ENCODE results near the gene CES2.
A peak's percentile ranks its signal among the peaks of the same experiment; 100 is the strongest.

The CES2 gene

DNA sequence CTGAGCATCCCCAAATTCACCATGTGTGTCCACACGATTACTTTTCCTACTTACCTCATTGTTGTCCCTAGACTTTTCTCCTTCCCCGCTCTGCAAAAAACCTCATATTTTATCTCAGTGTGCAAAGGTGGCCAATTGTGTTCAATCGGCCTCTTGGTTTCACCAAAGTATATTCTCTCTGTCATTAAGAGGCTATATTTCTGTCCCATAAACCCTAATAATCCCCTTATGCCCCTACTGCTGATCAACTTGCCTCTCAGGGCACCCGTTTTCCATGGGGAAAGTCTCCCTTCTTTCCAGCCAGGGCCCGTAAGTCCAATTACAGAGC, 11.6 kb downstream of the CES2 start:
- peaks cover 9% of the 10 kb centered on the region for H3K4me1 ChIP-seq (ENCODE audit: control insufficient read depth, insufficient read depth, low read length)
- peaks cover 18% of the 10 kb centered on the region for H3K27me3 ChIP-seq (ENCODE audit: control insufficient read depth, insufficient read depth, low read length)
- H3K4me3 ChIP-seq (ENCODE audit: low read length): no peak overlapping the region
- H3K9ac ChIP-seq (ENCODE audit: low read length): no peak overlapping the region
- H3K9me3 ChIP-seq (ENCODE audit: control insufficient read depth, low read length): no peaks in the 10 kb centered on the region
- H3K36me3 ChIP-seq (ENCODE audit: control insufficient read depth, insufficient read depth, low read length): no peaks in the 10 kb centered on the region

DNA sequence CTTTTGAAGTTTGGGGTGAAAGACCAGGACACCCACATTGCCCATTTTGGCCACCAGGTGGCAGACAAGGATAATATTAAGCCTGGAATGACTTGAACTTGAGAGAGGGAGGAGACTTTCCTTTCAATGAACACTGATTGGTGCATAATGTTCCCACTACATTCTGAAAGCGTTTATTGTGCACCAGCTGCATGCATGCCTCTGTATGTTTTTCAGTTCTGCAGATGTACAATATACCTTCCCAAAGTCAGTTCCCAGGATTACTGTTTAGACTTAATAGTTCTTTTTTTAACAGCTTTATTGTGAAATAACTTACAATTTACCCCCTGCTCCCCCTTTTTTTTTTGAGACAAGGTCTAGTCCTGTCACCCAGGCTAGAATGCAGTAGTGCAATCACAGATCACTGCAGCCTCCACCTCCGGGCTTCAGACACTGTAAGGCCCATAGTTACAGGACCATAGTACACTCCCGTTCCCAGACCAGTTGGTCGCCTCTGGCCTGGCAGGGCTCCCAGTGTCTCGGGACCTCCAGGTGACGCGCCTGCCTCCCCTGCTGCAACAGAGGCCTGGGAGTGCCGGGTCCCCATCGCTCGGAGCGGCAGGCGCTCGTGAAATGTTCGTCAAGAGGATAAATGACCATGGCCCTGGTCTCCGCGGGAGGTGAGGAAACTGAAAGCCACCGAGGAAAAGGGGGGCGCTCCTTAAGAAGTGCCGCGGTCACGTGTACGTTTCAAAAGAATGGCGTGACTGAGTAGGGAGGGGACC, 12.2 kb downstream of the CES2 start:
- Histone ChIP-seq H3K36me3 (ENCODE audit: control insufficient read depth, insufficient read depth, low read length) (no peaks in the 10 kb centered on the region), H3K9ac (ENCODE audit: low read length) (peak overlapping the region; percentile 56), H3K9me3 (ENCODE audit: control insufficient read depth, low read length) (no peaks in the 10 kb centered on the region), H3K4me3 (ENCODE audit: low read length) (peak overlapping the region; percentile 57), H3K27me3 (ENCODE audit: control insufficient read depth, insufficient read depth, low read length) (peaks cover 18% of the 10 kb centered on the region), H3K4me1 (ENCODE audit: control insufficient read depth, insufficient read depth, low read length) (peaks cover 9% of the 10 kb centered on the region)

DNA sequence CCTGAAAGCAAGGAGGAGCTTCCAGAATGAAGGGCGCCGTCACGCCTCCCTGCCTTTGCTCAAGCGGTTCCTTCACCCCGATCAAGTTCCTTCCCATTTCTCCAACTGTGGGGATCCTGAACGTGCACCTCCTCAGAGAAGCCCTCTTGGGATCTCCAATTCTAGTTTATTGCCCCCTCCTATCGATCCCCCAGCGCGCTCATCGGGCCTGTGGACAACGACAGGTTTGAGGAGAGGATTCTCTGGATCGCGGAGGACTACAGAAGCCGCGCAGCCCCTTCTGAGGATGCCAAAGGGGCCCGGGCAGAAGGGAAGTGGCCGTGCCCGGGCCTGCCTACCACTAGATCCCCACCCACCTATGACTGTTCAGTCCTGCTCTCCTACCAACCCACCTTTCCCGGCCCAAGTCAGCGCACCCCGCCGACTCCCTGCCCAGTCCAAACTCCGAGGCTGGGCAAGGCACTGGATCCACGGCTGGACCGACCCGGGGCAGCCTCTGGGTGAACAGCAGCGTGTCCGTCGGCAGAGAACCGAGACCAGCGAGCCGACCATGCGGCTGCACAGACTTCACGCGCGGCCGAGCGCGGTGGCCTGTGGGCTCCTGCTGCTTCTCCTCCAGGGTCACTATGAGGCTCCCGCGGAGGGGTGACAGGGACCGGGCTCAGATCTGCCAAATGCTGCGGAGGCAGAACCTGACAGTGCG, 13.0 kb downstream of the CES2 start:
- peaks cover 16% of the 10 kb centered on the region for H3K4me1 ChIP-seq (ENCODE audit: control insufficient read depth, insufficient read depth, low read length)
- peaks cover 18% of the 10 kb centered on the region for H3K27me3 ChIP-seq (ENCODE audit: control insufficient read depth, insufficient read depth, low read length)
- H3K36me3 ChIP-seq (ENCODE audit: control insufficient read depth, insufficient read depth, low read length): no peaks in the 10 kb centered on the region
- peak overlapping the region; percentile 57 for H3K4me3 ChIP-seq (ENCODE audit: low read length)
- H3K9me3 ChIP-seq (ENCODE audit: control insufficient read depth, low read length): no peaks in the 10 kb centered on the region
- H3K9ac ChIP-seq (ENCODE audit: low read length): peak overlapping the region; percentile 51

DNA sequence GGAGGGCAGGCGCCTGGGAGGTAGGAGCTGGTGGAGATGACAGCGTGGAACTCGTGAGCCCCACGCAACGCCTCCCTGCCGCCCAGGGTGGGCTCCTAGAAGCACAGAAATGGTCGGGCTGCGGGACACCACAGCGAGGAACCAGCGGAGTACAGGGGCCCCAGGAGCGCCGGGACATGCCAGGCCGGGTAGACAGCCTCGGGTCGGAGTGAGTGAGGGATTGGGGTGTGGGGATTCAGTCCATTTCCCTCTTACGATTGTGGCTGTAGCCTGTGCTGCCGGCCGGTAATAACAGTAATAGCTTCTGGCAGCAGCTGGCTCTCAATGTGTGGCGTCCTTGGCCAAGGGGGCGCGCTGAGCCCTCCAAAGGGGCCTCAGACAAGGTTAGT, 13.5 kb downstream of the CES2 start:
- Histone ChIP-seq H3K27me3 (ENCODE audit: control insufficient read depth, insufficient read depth, low read length) (peaks cover 18% of the 10 kb centered on the region), H3K9ac (ENCODE audit: low read length) (peak overlapping the region; percentile 51), H3K4me3 (ENCODE audit: low read length) (no peak overlapping the region), H3K36me3 (ENCODE audit: control insufficient read depth, insufficient read depth, low read length) (no peaks in the 10 kb centered on the region), H3K9me3 (ENCODE audit: control insufficient read depth, low read length) (no peaks in the 10 kb centered on the region), H3K4me1 (ENCODE audit: control insufficient read depth, insufficient read depth, low read length) (peaks cover 21% of the 10 kb centered on the region)

DNA sequence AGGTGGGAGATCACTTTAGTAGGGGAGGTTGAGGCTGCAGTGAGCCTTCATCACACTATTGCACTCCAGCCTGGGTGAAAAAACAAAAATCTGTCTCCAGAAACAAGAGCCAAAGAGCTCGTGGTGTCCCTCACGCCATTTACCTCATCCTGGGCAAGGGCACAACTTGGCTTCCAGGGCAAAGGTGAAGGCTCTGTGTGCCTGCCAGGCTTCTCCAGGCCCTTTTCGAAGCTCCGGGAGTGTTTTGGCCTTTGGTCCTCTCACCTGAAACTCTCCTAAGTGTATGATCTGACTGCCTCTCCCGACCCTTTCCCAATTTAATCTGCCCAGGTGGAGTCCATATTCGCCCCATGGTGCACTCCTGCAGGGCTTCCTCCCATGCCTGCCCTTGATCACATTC, 14.2 kb downstream of the CES2 start:
- Histone ChIP-seq H3K9me3 (ENCODE audit: control insufficient read depth, low read length) (no peaks in the 10 kb centered on the region), H3K4me1 (ENCODE audit: control insufficient read depth, insufficient read depth, low read length) (peaks cover 25% of the 10 kb centered on the region), H3K4me3 (ENCODE audit: low read length) (no peak overlapping the region), H3K27me3 (ENCODE audit: control insufficient read depth, insufficient read depth, low read length) (peaks cover 18% of the 10 kb centered on the region), H3K9ac (ENCODE audit: low read length) (peak overlapping the region; percentile 51), H3K36me3 (ENCODE audit: control insufficient read depth, insufficient read depth, low read length) (no peaks in the 10 kb centered on the region)

DNA sequence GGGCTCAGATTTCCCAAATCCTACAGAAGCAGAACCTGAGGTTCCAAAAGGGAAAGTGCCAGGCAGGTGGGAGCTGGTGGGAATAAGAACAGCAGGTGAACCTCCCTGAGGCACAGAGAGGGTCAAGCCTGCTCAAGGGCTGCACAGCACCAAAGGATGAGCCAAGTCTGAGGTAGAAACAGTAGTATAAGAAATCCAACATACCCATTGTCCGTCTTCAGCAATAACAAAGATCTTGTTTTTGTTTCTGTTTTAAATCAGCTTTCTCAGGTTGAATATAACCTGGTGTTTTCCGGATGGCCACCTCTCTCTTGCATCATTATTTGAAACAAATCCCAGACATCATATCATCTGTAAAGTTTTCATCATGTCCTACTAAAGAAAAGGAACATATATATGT, 15.1 kb downstream of the CES2 start:
- no peaks in the 10 kb centered on the region for H3K9me3 ChIP-seq (ENCODE audit: control insufficient read depth, low read length)

DNA sequence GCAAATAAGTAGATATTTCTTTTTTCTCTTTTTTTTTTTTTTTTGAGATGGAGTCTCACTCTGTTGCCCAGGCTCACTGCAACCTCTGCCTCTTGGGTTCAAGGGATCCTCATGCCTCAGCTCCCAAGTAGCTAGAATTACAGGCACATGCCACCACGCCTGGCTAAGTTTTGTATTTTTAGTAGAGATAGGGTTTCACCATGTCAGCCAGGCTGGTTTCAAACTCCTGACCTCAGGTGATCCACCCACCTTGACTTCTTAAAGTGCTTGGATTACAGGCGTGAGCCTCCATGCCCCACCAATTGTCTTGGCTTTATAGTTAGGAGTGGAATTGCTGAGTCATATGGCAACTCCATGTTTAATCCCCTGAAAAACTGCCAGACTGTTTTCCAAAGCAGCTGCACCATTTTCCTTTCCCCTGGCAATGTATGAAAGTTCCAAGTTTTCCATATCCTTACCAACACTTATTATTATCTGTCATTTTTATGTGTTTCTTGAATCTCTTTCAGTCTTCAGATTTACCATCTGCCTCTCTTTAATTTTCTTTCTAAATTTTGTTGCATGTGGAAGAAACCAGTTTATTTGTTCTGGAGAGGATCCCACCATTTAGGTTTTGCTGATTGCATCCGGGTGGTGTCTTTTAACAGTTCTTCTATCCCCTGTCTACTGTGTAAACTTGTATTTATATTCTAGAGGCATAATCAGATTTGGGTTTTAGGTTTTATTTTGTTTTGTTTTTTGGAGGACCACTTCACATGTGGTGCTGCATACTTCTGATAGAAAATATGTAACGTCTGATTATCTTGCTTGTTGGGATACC, 15.9 kb downstream of the CES2 start:
- peaks cover 18% of the 10 kb centered on the region for H3K27me3 ChIP-seq (ENCODE audit: control insufficient read depth, insufficient read depth, low read length)

More for the DNA sequence above, 15.1 kb downstream of the CES2 start:
- Histone ChIP-seq H3K4me3 (ENCODE audit: low read length) (no peak overlapping the region), H3K4me1 (ENCODE audit: control insufficient read depth, insufficient read depth, low read length) (peaks cover 25% of the 10 kb centered on the region), H3K27me3 (ENCODE audit: control insufficient read depth, insufficient read depth, low read length) (peaks cover 18% of the 10 kb centered on the region), H3K36me3 (ENCODE audit: control insufficient read depth, insufficient read depth, low read length) (no peaks in the 10 kb centered on the region), H3K9ac (ENCODE audit: low read length) (no peak overlapping the region)

DNA sequence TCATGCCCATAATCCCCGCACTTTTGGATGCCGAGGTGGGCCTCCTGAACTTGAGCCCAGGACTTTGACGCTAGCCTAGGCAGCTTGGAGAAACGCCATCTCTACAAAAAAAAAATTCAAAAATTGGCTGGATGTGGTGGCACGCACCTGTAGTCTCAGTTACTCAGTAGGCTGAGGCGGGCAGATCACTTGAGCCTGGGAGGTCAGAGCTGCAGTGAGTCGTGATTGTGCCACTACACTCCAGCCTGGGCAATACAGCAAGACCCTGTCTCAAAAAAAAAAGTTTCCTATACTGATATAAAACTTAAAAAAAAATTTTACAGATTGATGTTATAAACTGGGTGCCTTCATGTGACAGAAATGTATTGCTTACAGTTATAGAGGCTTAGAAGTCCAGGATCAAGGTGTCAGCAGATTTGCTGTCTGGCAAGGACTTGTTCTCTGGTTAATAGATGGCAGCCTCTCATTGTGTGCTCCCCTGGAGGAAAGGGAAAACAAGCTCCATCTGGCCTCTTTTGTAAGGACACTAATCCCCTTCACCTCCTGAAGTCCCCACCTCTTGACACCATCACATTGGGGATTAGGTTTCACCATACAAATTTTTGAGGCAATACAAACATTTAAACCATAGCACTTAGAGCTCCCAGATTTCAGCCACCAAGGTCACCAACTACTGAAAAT, 17.3 kb downstream of the CES2 start:
- Histone ChIP-seq H3K36me3 (ENCODE audit: control insufficient read depth, insufficient read depth, low read length) (no peaks in the 10 kb centered on the region), H3K9ac (ENCODE audit: low read length) (no peak overlapping the region), H3K9me3 (ENCODE audit: control insufficient read depth, low read length) (no peaks in the 10 kb centered on the region), H3K4me1 (ENCODE audit: control insufficient read depth, insufficient read depth, low read length) (peaks cover 25% of the 10 kb centered on the region), H3K4me3 (ENCODE audit: low read length) (no peak overlapping the region), H3K27me3 (ENCODE audit: control insufficient read depth, insufficient read depth, low read length) (peaks cover 18% of the 10 kb centered on the region)

More for the DNA sequence above, 15.9 kb downstream of the CES2 start:
- Histone ChIP-seq H3K4me1 (ENCODE audit: control insufficient read depth, insufficient read depth, low read length) (peaks cover 25% of the 10 kb centered on the region), H3K36me3 (ENCODE audit: control insufficient read depth, insufficient read depth, low read length) (no peaks in the 10 kb centered on the region), H3K9ac (ENCODE audit: low read length) (no peak overlapping the region), H3K9me3 (ENCODE audit: control insufficient read depth, low read length) (no peaks in the 10 kb centered on the region), H3K4me3 (ENCODE audit: low read length) (no peak overlapping the region)

DNA sequence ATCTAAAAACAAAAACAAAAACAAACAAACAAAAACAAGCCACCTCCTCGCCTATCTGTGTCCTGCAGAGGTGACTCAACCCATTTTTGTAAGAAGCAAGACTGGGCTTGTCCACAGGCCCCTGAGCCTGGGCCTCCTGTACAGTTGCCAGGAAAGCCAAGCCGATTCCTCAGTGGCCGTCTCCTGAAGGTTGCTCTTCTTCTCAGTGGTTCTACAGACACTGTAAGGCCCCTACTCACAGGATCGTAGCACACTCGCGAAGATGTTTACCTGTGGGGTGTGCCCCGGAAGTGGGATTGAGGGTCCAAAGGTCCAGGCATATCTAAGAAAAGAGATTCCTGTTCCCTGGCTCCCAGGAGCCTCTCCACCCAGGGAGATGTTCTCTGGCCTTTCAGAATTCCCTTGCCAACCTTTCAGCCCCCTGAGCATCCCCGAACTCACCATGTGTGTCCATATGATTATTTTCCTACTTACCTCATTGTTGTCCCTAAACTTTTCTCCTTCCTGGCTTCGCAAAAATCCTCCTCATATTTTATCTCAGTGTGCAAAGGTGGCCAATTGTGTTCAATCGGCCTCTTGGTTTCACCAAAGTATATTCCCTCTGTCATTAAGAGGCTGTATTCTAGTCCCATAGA, 18.3 kb downstream of the CES2 start:
- Histone ChIP-seq H3K36me3 (ENCODE audit: control insufficient read depth, insufficient read depth, low read length) (no peaks in the 10 kb centered on the region), H3K9ac (ENCODE audit: low read length) (peak overlapping the region; percentile 64), H3K27me3 (ENCODE audit: control insufficient read depth, insufficient read depth, low read length) (peaks cover 13% of the 10 kb centered on the region), H3K9me3 (ENCODE audit: control insufficient read depth, low read length) (no peaks in the 10 kb centered on the region), H3K4me1 (ENCODE audit: control insufficient read depth, insufficient read depth, low read length) (peaks cover 21% of the 10 kb centered on the region), H3K4me3 (ENCODE audit: low read length) (peak overlapping the region; percentile 28)

DNA sequence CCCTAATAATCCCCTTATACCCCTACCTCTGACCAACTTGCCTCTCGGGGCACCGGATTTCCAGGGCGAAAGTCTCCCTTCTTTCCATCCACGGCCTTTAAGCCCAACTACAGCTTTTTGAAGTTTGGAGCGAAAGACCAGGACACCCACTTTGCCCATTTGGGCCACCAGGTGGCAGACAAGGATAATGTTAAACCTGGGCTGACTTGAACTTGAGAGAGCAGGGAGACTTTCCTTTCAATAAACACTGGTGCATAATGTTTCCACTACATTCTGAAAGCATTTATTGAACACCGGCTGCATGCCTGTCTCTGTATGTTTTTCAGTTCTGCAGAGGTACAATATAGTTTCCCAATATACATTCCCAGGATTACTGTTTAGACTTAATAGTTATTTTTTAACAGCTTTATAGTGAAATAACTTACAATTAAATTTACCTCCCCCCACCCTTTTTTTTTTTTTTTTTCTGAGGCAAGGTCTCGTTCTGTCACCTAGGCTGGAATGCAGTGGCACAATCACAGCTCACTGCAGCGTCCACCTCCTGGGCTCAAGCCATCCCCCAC, 18.9 kb downstream of the CES2 start:
- H3K4me1 ChIP-seq (ENCODE audit: control insufficient read depth, insufficient read depth, low read length): peaks cover 16% of the 10 kb centered on the region
- no peaks in the 10 kb centered on the region for H3K9me3 ChIP-seq (ENCODE audit: control insufficient read depth, low read length)
- peaks cover 7% of the 10 kb centered on the region for H3K27me3 ChIP-seq (ENCODE audit: control insufficient read depth, insufficient read depth, low read length)
- H3K36me3 ChIP-seq (ENCODE audit: control insufficient read depth, insufficient read depth, low read length): no peaks in the 10 kb centered on the region
- peak overlapping the region; percentile 64 for H3K9ac ChIP-seq (ENCODE audit: low read length)
- H3K4me3 ChIP-seq (ENCODE audit: low read length): peak overlapping the region; percentile 28
